HEK293T (cell line): ENCODE results near the gene MAML2.

Experiments
- CTCF ChIA-PET: fragments of 350-600 bp; formaldehyde crosslinking; extraction: SDS; loops from one replicate; lab custom pipeline; 2021; ENCODE audit warnings: antibody characterized with exemption, inconsistent platforms; lab: Yijun Ruan, JAX
- POLR2A ChIA-PET: fragments of 350-600 bp; formaldehyde crosslinking; extraction: SDS; loops from one replicate; lab custom pipeline; 2020; ENCODE audit warnings: antibody characterized with exemption, inconsistent platforms; lab: Yijun Ruan, JAX
- DNase-seq: peaks from one replicate; pipeline ENCODE4 v3.0.0; 2012; ENCODE audit warnings: mixed read lengths; ENCODE audit errors: extremely low spot score
- ARNT ChIP-seq: fragments of 450-650 bp; IDR thresholded peaks from 2 replicates; pipeline ENCODE4 v1.6.1; 2017; ENCODE audit warnings: mild to moderate bottlenecking
- BHLHE40 ChIP-seq: fragments of 450-650 bp; IDR thresholded peaks from 2 replicates; pipeline ENCODE4 v1.6.1; 2016; ENCODE audit warnings: mild to moderate bottlenecking, moderate library complexity, borderline replicate concordance
- CTBP1 ChIP-seq: fragments of 450-650 bp; IDR thresholded peaks from 2 replicates; pipeline ENCODE4 v1.6.1; 2016; ENCODE audit warnings: borderline replicate concordance
- ELF4 ChIP-seq: fragments of 450-650 bp; IDR thresholded peaks from 2 replicates; pipeline ENCODE4 v1.6.1; 2017; ENCODE audit warnings: antibody characterized with exemption
- FOXA1 ChIP-seq: fragments of 450-650 bp; IDR thresholded peaks from 2 replicates; pipeline ENCODE4 v1.6.1; 2016; ENCODE audit warnings: mild to moderate bottlenecking
- FOXK2 ChIP-seq: fragments of 450-650 bp; IDR thresholded peaks from 2 replicates; pipeline ENCODE4 v1.6.1; 2016; ENCODE audit warnings: mild to moderate bottlenecking
- FOXM1 ChIP-seq: fragments of 450-650 bp; IDR thresholded peaks from 2 replicates; pipeline ENCODE4 v1.6.1; 2017; ENCODE audit warnings: mild to moderate bottlenecking, borderline replicate concordance
- HDGF ChIP-seq: fragments of 450-650 bp; IDR thresholded peaks from 2 replicates; pipeline ENCODE4 v1.6.1; 2017; ENCODE audit warnings: antibody characterized with exemption, borderline replicate concordance
- L3MBTL2 ChIP-seq: fragments of 450-650 bp; conservative IDR thresholded peaks from 2 replicates; pipeline ENCODE4 v1.6.1; 2016; ENCODE audit warnings: mild to moderate bottlenecking
- LEF1 ChIP-seq: fragments of 450-650 bp; IDR thresholded peaks from 2 replicates; pipeline ENCODE4 v1.6.1; 2017; ENCODE audit warnings: mild to moderate bottlenecking, borderline replicate concordance
- NFRKB ChIP-seq: fragments of 450-650 bp; IDR thresholded peaks from 2 replicates; pipeline ENCODE4 v1.6.1; 2016; ENCODE audit warnings: mild to moderate bottlenecking, moderate library complexity
- PKNOX1 ChIP-seq: fragments of 450-650 bp; IDR thresholded peaks from 2 replicates; pipeline ENCODE4 v1.6.1; 2016
- SP1 ChIP-seq: fragments of 450-650 bp; IDR thresholded peaks from 2 replicates; pipeline ENCODE4 v1.6.1; 2017
- SUZ12 ChIP-seq: fragments of 450-650 bp; IDR thresholded peaks from 2 replicates; pipeline ENCODE4 v1.6.1; 2016; ENCODE audit warnings: mild to moderate bottlenecking
- TARDBP ChIP-seq: fragments of 450-650 bp; IDR thresholded peaks from 2 replicates; pipeline ENCODE4 v1.6.1; 2016
- ZNF384 ChIP-seq: fragments of 450-650 bp; IDR thresholded peaks from 2 replicates; pipeline ENCODE4 v1.6.1; 2016

The MAML2 gene

GRCh38 chr11:96082002-96082899 is 260.7 kb downstream of the MAML2 start:
- ChIA-PET POLR2A (no interaction called here), CTCF (interaction anchor here (0.6 kb wide), 1 partner anchor 261 kb away, joined by 5 read pairs; the partner anchor contains the start of gene MAML2)
- DNase-seq = no peak
- TF ChIP-seq ELF4 (no peak), L3MBTL2 (no peak), TARDBP (no peak), BHLHE40 (no peak), ARNT (no peak)

- TF ChIP-seq TARDBP = no peak
- no peak for TF ChIP-seq L3MBTL2
- TF ChIP-seq BHLHE40 = no peak
- no peak for TF ChIP-seq ELF4
- TF ChIP-seq LEF1 = no peak
- no peak for TF ChIP-seq CTBP1
- TF ChIP-seq PKNOX1 = no peak
- no peak for TF ChIP-seq SUZ12
- ChIA-PET POLR2A (no interaction called here), CTCF (no interaction called here)
- no peak for DNase-seq
These were observed 261.4 kb downstream of the MAML2 start for GRCh38 chr11:96081561-96081960.

- POLR2A ChIA-PET = no interaction called here
- DNase-seq = no peak
- CTCF ChIA-PET = no interaction called here
- no peak for TF ChIP-seq NFRKB
- no peak for TF ChIP-seq FOXM1
- no peak for TF ChIP-seq ZNF384
- TF ChIP-seq FOXA1 = no peak
- no peak for TF ChIP-seq LEF1
- TF ChIP-seq L3MBTL2 = no peak
- TF ChIP-seq ARNT = no peak
- TF ChIP-seq BHLHE40 = no peak
- no peak for TF ChIP-seq FOXK2
- TF ChIP-seq SUZ12 = no peak
- no peak for TF ChIP-seq ELF4
- no peak for TF ChIP-seq SP1
- TF ChIP-seq HDGF = no peak
- TF ChIP-seq TARDBP = no peak
These were observed 263.3 kb downstream of the MAML2 start for GRCh38 chr11:96079691-96080090.

- DNase-seq = no peak
- ChIA-PET POLR2A (no interaction called here), CTCF (no interaction called here)
- TF ChIP-seq PKNOX1 (no peak), BHLHE40 (no peak), HDGF (no peak)
These were observed 267.4 kb downstream of the MAML2 start for GRCh38 chr11:96075532-96075959.

GRCh38 chr11:96074551-96075310 is 268.3 kb downstream of the MAML2 start:
- ChIA-PET POLR2A (no interaction called here), CTCF (no interaction called here)
- DNase-seq = no peak
- TF ChIP-seq SUZ12 = no peak
- TF ChIP-seq FOXM1 = no peak
- no peak for TF ChIP-seq CTBP1
- TF ChIP-seq ZNF384 = no peak
- TF ChIP-seq BHLHE40 = no peak
- TF ChIP-seq NFRKB = no peak
- TF ChIP-seq ELF4 = no peak
- TF ChIP-seq ARNT = no peak
- no peak for TF ChIP-seq PKNOX1
- TF ChIP-seq FOXK2 = no peak
- no peak for TF ChIP-seq LEF1
- TF ChIP-seq TARDBP = no peak
- no peak for TF ChIP-seq HDGF
- no peak for TF ChIP-seq L3MBTL2
- no peak for TF ChIP-seq FOXA1
- TF ChIP-seq SP1 = no peak

GRCh38 chr11:96073536-96073935 is 269.5 kb downstream of the MAML2 start:
- CTCF ChIA-PET = no interaction called here
- DNase-seq = no peak
- TF ChIP-seq ZNF384 = no peak
- no peak for TF ChIP-seq LEF1
- no peak for TF ChIP-seq SUZ12
- TF ChIP-seq ELF4 = no peak
- no peak for TF ChIP-seq FOXM1
- TF ChIP-seq PKNOX1 = no peak
- POLR2A ChIA-PET = no interaction called here
